Trophoblast cell (in vitro differentiated cells and primary cell): ENCODE results near the gene CCNB2.
A peak's percentile ranks its signal among the peaks of the same experiment; 100 is the strongest.
"Not testable (repeated sequence)": the region's sequence is repeated elsewhere in the genome, so short reads cannot be mapped to it uniquely, and the experiment has no call there.

Experiments used
- DNase-seq, 2 donors: peaks; one replicate each; pipeline ENCODE4 v3.0.0-alpha.2; 2016
- H2AFZ ChIP-seq: 2 replicates; pipeline ENCODE4 v1.6.1; 2013; ENCODE audit warnings: low read length, moderate library complexity, mild to moderate bottlenecking; ENCODE audit not compliant: insufficient read depth, poor library complexity
- H2AK5ac ChIP-seq: 2 replicates; pipeline ENCODE4 v1.6.1; 2013; ENCODE audit warnings: mild to moderate bottlenecking, low read length
- H2BK120ac ChIP-seq: 2 replicates; pipeline ENCODE4 v1.6.1; 2013; ENCODE audit warnings: low read length, mild to moderate bottlenecking, moderate library complexity; ENCODE audit not compliant: insufficient read depth, poor library complexity
- H2BK12ac ChIP-seq: 2 replicates; pipeline ENCODE4 v1.6.1; 2013; ENCODE audit warnings: mild to moderate bottlenecking, low read length, moderate library complexity
- H2BK5ac ChIP-seq: 2 replicates; pipeline ENCODE4 v1.6.1; 2013; ENCODE audit warnings: low read length, low read depth, moderate library complexity, mild to moderate bottlenecking; ENCODE audit not compliant: poor library complexity
- H3K14ac ChIP-seq: 2 replicates; pipeline ENCODE4 v1.6.1; 2013; ENCODE audit warnings: mild to moderate bottlenecking, low read length
- H3K18ac ChIP-seq: 2 replicates; pipeline ENCODE4 v1.6.1; 2013; ENCODE audit warnings: mild to moderate bottlenecking, low read length
- H3K23ac ChIP-seq: 2 replicates; pipeline ENCODE4 v1.6.1; 2013; ENCODE audit warnings: low read length
- H3K27ac ChIP-seq: 2 replicates; pipeline ENCODE4 v1.5.1; 2013; ENCODE audit warnings: low read depth, mild to moderate bottlenecking, inconsistent platforms, low read length, moderate library complexity
- H3K27me3 ChIP-seq: 2 replicates; pipeline ENCODE4 v1.6.1; 2013; ENCODE audit warnings: inconsistent platforms, mild to moderate bottlenecking, low read length, moderate library complexity; ENCODE audit not compliant: insufficient read depth
- H3K36me3 ChIP-seq, 2 experiments: 1 replicate in 1 of 2; 2 replicates in 1 of 2; pipeline ENCODE4 v1.6.1; 2013; ENCODE audit warnings: low read length in 2 of 2, mild to moderate bottlenecking in 2 of 2, moderate library complexity in 1 of 2; ENCODE audit not compliant: insufficient read depth in 2 of 2, control insufficient read depth in 1 of 2
- H3K4ac ChIP-seq: 2 replicates; pipeline ENCODE4 v1.6.1; 2013; ENCODE audit warnings: low read depth, mild to moderate bottlenecking, low read length, moderate library complexity
- H3K4me1 ChIP-seq, 2 experiments: 1 replicate in 1 of 2; 2 replicates in 1 of 2; pipeline ENCODE4 v1.6.1; 2013; ENCODE audit warnings: low read length in 2 of 2, mild to moderate bottlenecking in 2 of 2, moderate library complexity in 1 of 2; ENCODE audit not compliant: insufficient read depth in 2 of 2, control insufficient read depth in 1 of 2
- H3K4me2 ChIP-seq: 2 replicates; pipeline ENCODE4 v1.6.1; 2013; ENCODE audit warnings: inconsistent platforms, mild to moderate bottlenecking, low read length, moderate library complexity
- H3K4me3 ChIP-seq: 2 replicates; pipeline ENCODE4 v1.5.1; 2013; ENCODE audit warnings: mild to moderate bottlenecking, low read depth, low read length, inconsistent platforms
- H3K79me1 ChIP-seq: one replicate; pipeline ENCODE4 v1.6.1; 2013; ENCODE audit warnings: low read length
- H3K79me2 ChIP-seq: 2 replicates; pipeline ENCODE4 v1.6.1; 2013; ENCODE audit warnings: low read length, mild to moderate bottlenecking; ENCODE audit not compliant: control insufficient read depth, insufficient read depth, poor library complexity
- H3K9ac ChIP-seq: 2 replicates; pipeline ENCODE4 v1.6.1; 2013; ENCODE audit warnings: mild to moderate bottlenecking, low read length
- H3K9me3 ChIP-seq: 2 replicates; pipeline ENCODE4 v1.6.1; 2013; ENCODE audit warnings: low read depth, mild to moderate bottlenecking, control low read depth, inconsistent platforms, low read length; ENCODE audit not compliant: insufficient read depth
- H4K12ac ChIP-seq: 2 replicates; pipeline ENCODE4 v1.6.1; 2013; ENCODE audit warnings: low read depth, mild to moderate bottlenecking, low read length, moderate library complexity
- H4K8ac ChIP-seq: 2 replicates; pipeline ENCODE4 v1.6.1; 2013; ENCODE audit warnings: low read depth, mild to moderate bottlenecking, low read length, moderate library complexity
- H4K91ac ChIP-seq: one replicate; pipeline ENCODE4 v1.6.1; 2013; ENCODE audit warnings: low read depth, mild to moderate bottlenecking, low read length, moderate library complexity
- WGBS: extraction: QIAGEN DNeasy Blood & Tissue Kit; methylation state at CpG from one replicate; pipeline ENCODE4 v1.1.7; 2013; ENCODE audit warnings: missing lambda C conversion rate; ENCODE audit not compliant: insufficient read length, insufficient coverage; ENCODE audit errors: extremely low coverage; 5-methylcytosine and 5-hydroxymethylcytosine counted together

The CCNB2 gene

DNA sequence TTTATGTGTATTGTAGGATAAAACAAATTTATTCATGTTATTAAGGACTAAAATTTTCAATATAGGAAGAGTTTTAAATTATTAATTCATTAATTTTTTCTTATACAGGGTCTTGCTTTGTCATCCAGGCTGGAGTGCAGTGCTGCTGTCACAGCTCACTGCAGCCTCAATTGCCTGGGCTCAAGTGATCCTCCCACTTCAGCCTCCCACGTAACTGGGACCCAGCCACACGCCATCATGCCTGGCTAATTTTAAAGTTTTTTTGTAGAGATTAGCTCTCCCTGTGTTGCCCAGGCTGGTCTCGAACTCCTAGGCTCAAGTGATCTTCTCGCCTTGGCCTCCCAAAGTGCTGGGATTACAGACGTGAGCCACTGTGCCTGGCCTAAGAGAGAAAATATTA, 14.7 kb downstream of the CCNB2 start:
- WGBS, result no CpG with 5 or more reads among the region's 5 CpGs
- no peak overlapping the region for H3K14ac ChIP-seq

DNA sequence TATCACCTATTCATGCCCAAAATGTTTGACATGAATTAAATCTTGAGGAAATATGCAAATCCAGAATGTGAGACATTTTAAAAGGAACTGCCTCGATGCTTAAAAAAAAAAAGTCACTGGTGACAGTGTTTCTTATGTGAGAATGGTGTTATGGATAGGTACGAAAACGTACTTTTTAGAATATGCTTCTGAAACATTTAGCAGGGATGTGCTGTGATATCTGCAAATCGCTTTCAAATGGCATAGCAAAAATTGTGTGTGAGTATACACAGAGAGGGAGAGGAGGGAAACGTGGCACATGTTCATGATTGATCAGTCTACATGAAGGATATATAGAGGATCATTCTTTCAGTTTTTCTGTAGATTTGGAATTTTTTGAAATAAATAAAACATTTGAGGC, 16.0 kb downstream of the CCNB2 start:
- Histone ChIP-seq H4K12ac (no peak overlapping the region), H2AFZ (no peak overlapping the region), H2BK5ac (no peak overlapping the region), H2BK120ac (no peak overlapping the region), H3K4me1 (no peaks in the 10 kb centered on the region), H2AK5ac (no peak overlapping the region), H3K27ac (no peak overlapping the region), H3K4me3 (no peak overlapping the region), H3K23ac (no peak overlapping the region), H3K14ac (no peak overlapping the region), H3K27me3 (no peaks in the 10 kb centered on the region), H3K4me2 (no peak overlapping the region), H4K8ac (no peak overlapping the region), H4K91ac (no peak overlapping the region), H3K9ac (no peak overlapping the region), H2BK12ac (no peak overlapping the region), H3K9me3 (no peaks in the 10 kb centered on the region), H3K36me3 (peaks cover 31 to 57% of the 10 kb centered on the region in 2 experiments), H3K4ac (no peak overlapping the region), H3K79me2 (no peaks in the 10 kb centered on the region), H3K79me1 (no peaks in the 10 kb centered on the region), H3K18ac (no peak overlapping the region)
- no peak for DNase-seq
- WGBS, result no CpG with 5 or more reads among the region's 5 CpGs

More for the DNA sequence above, 14.7 kb downstream of the CCNB2 start:
- no peaks in the 10 kb centered on the region for H3K27me3 ChIP-seq
- H2AK5ac ChIP-seq, result no peak overlapping the region
- H3K23ac ChIP-seq, result no peak overlapping the region
- H3K9ac ChIP-seq, result no peak overlapping the region
- H4K91ac ChIP-seq, result no peak overlapping the region
- H4K12ac ChIP-seq, result peak overlapping the region; percentile 35
- no peak overlapping the region for H2AFZ ChIP-seq
- H3K4me3 ChIP-seq, result no peak overlapping the region
- H3K79me2 ChIP-seq, result no peaks in the 10 kb centered on the region
- no peaks in the 10 kb centered on the region for H3K9me3 ChIP-seq
- H3K4ac ChIP-seq, result no peak overlapping the region
- H2BK5ac ChIP-seq, result no peak overlapping the region
- no peak for DNase-seq
- H3K18ac ChIP-seq, result no peak overlapping the region
- H3K4me1 ChIP-seq, result no peaks in the 10 kb centered on the region
- H3K79me1 ChIP-seq, result no peaks in the 10 kb centered on the region
- H3K4me2 ChIP-seq, result no peak overlapping the region
- H3K27ac ChIP-seq, result no peak overlapping the region
- H4K8ac ChIP-seq, result no peak overlapping the region
- no peak overlapping the region for H2BK12ac ChIP-seq
- no peak overlapping the region for H2BK120ac ChIP-seq
- H3K36me3 ChIP-seq, result peaks cover 28 to 60% of the 10 kb centered on the region in 2 experiments

GRCh38 chr15:59124261-59124660, 19.3 kb downstream of the CCNB2 start:
- Histone ChIP-seq H2BK12ac (no peak overlapping the region), H3K4me1 (no peaks in the 10 kb centered on the region), H4K12ac (no peak overlapping the region), H2AK5ac (no peak overlapping the region), H4K91ac (no peak overlapping the region), H3K9me3 (no peaks in the 10 kb centered on the region), H3K18ac (no peak overlapping the region), H3K4me2 (no peak overlapping the region), H3K14ac (no peak overlapping the region), H3K79me2 (no peaks in the 10 kb centered on the region), H3K4me3 (no peak overlapping the region), H3K4ac (no peak overlapping the region), H3K79me1 (no peaks in the 10 kb centered on the region), H3K27me3 (no peaks in the 10 kb centered on the region), H3K9ac (no peak overlapping the region), H2AFZ (no peak overlapping the region), H3K23ac (no peak overlapping the region), H2BK120ac (no peak overlapping the region), H3K36me3 (peaks cover 18 to 31% of the 10 kb centered on the region in 2 experiments), H2BK5ac (no peak overlapping the region), H3K27ac (no peak overlapping the region), H4K8ac (no peak overlapping the region)
- WGBS, result no CpG with 5 or more reads among the region's 2 CpGs
- no peak for DNase-seq

- not testable (repeated sequence) for H2BK120ac ChIP-seq, H3K4me3 ChIP-seq, H3K9ac ChIP-seq, H3K14ac ChIP-seq, H3K23ac ChIP-seq, H2BK5ac ChIP-seq, H4K8ac ChIP-seq, H2BK12ac ChIP-seq, H4K91ac ChIP-seq, H2AK5ac ChIP-seq, H3K9me3 ChIP-seq, H3K4me1 ChIP-seq, H3K27me3 ChIP-seq, H3K79me2 ChIP-seq, H3K27ac ChIP-seq, H3K4me2 ChIP-seq, H3K79me1 ChIP-seq, H2AFZ ChIP-seq, H3K4ac ChIP-seq, DNase-seq, H4K12ac ChIP-seq, H3K18ac ChIP-seq
- H3K36me3 ChIP-seq, result peaks cover 16 to 26% of the 10 kb centered on the region in 2 experiments
- whole genome bisulfite sequencing, result no CpG with 5 or more reads among the region's 4 CpGs
These were observed 20.7 kb downstream of the CCNB2 start for GRCh38 chr15:59125683-59126082.
